B cell (primary cell): ENCODE measurements around the gene OXER1.

Source experiments
- EZH2 ChIP-seq: IDR thresholded peaks from 2 replicates; pipeline ENCODE4 v1.6.1; 2012; ENCODE audit warnings: borderline replicate concordance, low read depth, mild to moderate bottlenecking, moderate library complexity, low read length; ENCODE audit not compliant: insufficient read depth, poor library complexity, severe bottlenecking
- TF ChIP-seq, protein P1 (sequence below): fragments of 200-600 bp; IDR thresholded peaks from one replicate; pipeline ENCODE4 v1.8.0; 2022; ENCODE audit warnings: antibody characterized with exemption, mild to moderate bottlenecking

DNA sequence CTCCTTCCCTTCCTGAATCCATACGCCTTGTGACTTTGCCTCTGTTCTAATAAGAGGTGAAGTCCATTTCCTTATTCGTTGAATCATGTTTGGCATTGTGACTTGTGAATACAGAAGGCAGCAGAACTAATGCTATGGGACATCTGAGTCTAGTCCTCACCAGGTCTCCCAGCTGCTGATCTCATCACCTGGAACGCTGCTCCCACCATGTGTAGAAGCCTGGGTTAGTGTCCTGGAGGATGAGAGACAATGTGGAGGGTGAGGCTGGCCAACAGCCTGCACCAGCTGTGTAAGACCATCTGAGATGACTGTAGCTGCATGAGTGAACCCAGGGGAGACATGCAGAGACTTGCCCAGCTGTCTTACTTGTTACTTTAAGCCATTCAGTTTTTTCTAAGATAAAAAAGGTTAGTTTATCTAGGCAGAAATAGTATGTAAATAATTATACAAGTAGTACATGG lies 31.9 kb upstream of the OXER1 start:
- TF ChIP-seq, protein P1, sequence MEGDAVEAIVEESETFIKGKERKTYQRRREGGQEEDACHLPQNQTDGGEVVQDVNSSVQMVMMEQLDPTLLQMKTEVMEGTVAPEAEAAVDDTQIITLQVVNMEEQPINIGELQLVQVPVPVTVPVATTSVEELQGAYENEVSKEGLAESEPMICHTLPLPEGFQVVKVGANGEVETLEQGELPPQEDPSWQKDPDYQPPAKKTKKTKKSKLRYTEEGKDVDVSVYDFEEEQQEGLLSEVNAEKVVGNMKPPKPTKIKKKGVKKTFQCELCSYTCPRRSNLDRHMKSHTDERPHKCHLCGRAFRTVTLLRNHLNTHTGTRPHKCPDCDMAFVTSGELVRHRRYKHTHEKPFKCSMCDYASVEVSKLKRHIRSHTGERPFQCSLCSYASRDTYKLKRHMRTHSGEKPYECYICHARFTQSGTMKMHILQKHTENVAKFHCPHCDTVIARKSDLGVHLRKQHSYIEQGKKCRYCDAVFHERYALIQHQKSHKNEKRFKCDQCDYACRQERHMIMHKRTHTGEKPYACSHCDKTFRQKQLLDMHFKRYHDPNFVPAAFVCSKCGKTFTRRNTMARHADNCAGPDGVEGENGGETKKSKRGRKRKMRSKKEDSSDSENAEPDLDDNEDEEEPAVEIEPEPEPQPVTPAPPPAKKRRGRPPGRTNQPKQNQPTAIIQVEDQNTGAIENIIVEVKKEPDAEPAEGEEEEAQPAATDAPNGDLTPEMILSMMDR: no peak
- TF ChIP-seq EZH2: no peak
